ENCODE results near the gene MICAL3.
"Not testable (repeated sequence)": the region's sequence is repeated elsewhere in the genome, so short reads cannot be mapped to it uniquely, and the experiment has no call there.

Gene MICAL3

DNA sequence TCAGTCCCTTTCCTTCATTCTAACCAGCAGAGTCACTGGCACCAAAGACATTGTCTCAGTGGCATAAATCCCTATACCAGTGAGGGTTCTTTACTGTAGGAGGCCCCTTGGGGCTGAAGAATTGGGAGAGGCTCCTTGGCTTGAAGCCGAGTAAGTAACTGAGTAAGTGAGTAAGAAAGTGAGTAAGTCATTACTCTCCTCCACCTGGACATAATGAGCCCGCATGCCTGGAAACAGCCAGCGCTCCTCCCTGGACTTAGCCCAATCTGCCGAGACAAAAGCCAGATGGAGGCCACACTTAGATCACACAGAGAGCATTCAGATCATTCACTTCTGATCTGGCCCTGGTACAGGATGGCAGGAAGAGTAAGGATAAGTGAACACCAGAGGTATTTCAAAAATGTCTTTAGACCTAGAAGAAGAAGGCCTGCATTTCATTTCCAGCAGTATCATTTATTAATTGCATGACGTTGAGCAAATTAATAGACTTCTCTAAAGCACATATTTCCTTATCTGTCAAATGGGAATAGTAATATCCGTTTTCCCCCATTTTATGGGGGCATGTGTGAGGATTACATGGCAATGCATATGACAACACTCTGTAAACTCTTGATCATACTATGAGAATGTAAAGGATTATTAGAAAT is 8.2 kb upstream of the MICAL3 start:
- in situ Hi-C loops (cut with HindIII; ENCODE audit: low sequenced_read_pairs), result no loop called here

DNA sequence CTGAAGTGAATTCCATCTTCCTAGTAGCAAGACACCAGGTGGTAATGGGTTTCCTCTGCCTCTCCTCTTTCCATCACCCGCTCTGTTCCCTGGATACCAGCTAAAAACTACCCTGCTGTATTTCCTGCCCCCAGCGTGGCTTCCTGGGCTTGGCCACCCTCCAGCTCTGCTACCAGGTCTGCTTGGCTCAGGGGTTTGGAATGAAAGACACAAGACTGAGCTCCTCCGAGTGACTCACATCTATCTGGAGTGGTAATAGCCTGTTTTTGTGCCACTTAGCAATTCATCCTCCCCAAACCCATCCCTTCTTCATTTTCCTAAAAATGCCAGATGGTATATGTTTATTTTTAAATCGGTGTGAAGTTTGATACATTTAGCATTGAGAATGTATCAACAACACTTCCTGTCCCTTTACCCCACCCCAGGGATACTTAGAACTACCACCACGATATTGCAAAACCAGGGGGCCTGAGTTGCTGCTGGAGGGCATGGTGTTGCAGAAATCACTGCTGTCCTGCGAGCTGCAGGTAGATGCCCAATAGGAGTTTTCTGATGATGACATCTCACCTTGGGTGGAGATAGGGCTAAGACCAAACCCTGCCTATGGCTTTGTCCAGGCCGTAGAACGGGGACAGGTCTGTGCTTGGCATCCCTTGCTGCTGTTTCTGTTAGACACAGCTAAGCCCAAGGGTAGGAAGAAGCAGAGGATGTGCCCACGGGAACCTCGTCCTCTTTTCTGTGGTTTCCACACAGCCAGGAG is 7.5 kb upstream of the MICAL3 start:
- in situ Hi-C loops (cut with HindIII; ENCODE audit: low sequenced_read_pairs), result no loop called here

DNA sequence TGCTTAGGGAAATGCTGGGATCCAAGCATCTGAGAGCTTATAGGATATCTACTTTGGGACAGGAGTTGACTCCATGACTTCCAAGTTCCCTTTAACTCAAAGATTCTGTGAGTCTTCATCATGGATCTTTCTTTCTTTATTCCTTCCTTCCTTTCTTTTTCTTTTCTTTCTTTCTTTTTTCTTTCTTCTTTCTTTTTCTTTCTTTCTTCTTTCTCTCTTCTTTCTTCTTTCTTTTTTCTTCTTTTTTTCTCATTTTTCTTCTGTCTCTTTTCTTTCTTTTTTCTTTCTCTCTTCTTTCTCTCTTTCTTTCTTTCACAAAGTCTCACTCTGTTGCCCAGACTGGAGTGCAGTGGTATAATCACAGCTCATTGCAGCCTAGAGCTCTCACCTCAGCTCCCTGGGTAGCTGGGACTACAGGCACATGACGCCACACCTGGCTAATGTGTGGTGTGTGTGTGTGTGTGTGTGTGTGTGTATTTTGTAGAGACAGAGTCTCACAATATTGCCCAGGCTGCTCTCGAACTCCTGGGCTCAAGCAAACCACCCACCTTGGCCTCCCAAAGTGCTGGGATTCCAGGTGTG is 5.4 kb upstream of the MICAL3 start:
- in situ Hi-C loops (cut with HindIII; ENCODE audit: low sequenced_read_pairs), result no loop called here

DNA sequence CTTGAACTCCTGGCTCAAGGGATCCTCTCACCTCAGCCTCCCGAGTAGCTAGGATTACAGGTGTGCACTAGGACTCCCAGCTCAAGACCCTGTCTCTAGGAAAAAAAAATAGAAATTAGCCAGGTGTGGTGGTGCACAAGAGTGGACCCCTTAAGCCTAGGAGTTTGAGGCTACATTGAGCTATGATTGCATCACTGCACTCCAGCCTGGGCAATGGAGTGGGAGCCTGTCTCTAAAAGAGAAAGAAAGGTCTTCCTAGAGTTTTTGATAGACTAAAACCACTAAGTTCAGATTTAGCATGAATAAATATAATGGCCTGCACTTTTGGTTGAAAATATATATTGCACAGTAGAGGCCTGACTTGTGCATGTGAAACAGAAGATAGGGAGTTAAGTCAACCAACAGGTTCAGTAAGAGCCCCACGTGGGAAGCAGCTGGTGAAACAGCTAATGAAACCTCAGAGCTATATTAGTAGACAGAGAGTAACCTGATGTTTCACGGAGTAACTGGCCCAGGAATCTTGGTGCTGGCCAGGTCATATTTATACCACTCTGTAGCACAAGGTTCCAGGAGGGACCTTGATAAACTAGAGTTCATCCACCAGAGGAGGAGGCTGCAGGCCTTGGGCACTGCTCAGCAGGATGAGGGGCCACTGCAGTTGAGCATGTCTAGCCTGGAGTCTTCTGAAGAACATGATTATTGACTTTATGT is 4.6 kb upstream of the MICAL3 start:
- in situ Hi-C loops (cut with HindIII; ENCODE audit: low sequenced_read_pairs), result no loop called here

DNA sequence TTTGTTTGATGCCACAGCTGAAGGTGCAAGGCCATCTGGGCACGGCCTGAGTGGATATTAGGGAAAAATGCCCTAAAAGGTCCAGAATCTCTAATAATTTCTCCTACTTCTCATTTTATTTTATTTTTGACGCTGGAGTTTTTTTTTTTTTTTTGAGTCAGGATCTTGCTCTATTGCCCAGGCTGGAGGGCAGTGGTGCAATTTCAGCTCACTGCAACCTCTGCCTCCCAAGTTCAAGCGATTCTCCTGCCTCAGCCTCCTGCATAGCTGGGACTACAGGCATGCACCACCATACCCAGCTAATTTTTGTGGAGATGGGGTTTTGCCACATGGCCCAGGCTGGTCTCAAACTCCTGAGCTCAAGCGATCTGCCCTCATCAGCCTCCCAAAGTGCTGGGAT is 1.5 kb upstream of the MICAL3 start:
- in situ Hi-C loops (cut with HindIII; ENCODE audit: low sequenced_read_pairs), result not testable (repeated sequence)

DNA sequence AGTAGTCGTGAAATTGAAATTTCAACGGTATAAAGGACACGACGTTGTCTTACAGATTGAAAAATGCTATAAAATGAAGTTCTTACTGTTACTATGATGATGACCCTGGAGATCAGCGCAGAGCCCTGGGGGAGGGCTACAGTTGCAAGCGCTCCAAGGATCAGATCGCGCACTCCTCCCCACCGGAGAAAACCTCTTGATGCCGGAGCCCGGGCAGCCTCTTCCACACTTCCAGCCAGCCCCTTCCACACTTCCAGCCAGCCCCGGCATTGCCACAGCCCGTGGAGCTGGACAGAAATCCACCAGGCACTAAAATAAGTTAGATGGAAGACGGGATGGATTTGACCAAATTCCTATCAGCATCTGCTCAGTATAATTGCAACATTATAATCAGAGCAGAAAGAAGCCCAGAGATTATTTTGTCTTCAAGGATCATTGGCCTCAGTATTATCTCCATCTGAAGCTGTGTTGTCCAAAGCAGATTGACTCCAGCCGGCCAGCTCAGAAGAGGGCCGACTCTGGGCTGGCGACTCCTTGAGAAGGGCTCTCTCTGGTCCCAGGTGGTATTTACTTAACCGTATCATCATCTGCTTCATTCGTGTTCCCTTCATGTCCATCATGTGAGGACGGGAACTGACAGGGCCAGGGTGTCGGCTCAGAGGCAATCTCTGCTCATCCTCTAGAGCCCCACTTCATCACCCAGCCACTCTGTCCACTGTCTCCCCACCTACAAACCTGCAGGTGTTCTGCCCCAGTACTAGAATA is 777 bp upstream of the MICAL3 start:
- in situ Hi-C loops (cut with HindIII; ENCODE audit: low sequenced_read_pairs), result no loop called here

DNA sequence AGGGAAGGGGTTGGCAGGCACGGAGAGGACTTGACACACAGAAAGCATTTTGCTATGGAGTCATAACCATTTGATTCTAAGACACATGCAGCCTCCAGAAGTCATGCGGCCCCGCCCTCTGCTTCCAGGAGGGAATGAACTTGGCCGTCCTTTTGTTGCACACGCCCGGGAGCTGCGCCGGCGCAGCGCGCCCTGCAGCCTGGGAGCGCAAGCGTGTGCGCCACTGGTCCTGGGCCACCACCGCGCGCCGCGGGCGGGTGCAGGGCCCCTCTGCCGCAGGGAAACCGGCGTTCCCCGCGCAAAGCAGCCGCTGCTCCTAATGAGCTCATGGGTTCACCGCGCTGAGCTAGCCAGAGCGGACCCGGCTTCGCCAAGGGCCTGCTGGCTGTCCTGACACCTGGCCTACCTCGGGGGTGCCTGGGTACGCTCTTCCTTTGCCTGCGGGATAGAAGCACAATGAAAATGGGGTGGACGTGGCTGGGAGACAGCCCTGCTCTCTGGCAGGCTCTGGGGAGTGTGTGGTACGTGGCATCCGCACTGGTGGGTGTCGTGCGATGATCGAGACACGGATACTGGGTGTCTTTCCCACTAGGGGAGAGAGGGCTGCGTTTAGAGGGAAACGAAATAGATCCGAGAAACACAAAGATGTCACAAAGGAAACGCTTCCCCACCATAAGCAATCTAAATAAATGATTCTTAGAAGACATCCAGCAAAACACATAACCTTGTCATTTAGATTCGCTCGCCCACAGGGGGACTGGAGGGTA is 669 bp downstream of the MICAL3 start:
- in situ Hi-C loops (cut with HindIII; ENCODE audit: low sequenced_read_pairs), result no loop called here

DNA sequence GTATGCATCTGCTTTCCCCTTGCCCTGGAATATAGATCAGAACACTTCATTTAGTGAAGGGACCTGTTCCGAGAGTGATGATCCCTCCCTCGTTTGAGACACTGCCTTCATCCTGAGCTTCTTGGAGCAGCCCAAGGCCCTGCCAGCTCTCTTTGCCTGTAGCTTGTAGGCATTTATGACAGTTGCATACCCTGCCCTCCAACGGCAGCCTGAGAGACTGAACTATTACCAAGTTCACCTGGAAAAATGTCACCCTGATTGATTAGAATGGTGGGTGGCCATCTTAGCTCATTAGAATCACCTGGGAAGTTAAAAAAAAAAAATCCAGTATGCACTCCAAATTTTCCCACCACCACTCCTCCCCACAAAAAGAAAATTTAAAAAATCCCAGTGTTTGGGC is 1.5 kb downstream of the MICAL3 start:
- in situ Hi-C loops (cut with HindIII; ENCODE audit: low sequenced_read_pairs), result no loop called here

DNA sequence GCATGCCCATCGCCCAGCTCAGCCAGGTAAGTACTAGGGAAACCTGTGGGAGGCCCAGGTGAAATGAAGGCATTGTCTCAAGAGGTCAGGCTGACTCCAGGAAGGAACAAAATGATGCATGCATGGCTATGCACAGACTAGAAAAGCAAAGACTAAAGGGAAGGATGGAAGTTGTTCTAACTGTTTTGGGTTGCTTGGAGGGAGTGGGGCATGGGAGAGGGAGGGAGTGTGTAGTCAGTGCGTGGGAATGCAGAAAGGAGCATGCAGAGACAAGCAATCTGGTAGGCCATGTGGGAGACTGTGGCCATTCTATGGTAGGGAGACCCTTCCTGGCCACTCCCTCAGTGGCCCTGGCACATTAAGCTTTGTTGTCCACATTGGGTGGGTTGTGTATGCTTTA is 2.9 kb downstream of the MICAL3 start:
- in situ Hi-C loops (cut with HindIII; ENCODE audit: low sequenced_read_pairs), result no loop called here

DNA sequence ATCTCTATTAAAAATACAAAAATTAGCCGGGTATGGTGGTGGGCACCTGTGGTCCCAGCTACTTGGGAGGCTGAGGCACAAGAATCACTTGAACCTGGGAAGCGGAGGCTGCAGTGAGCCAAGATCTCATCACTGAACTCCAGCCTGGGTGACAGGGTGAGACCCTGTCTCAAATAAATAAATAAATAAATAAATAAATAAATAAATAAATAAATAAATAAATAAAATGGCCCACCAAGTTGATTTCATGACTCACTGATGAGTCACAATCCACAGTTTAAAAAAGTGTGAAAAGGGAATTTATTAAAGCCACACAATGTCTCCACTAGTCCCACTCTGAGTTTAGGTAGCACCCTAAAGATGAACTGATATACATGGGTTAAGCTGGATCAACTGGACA is 3.6 kb downstream of the MICAL3 start:
- in situ Hi-C loops (cut with HindIII; ENCODE audit: low sequenced_read_pairs), result not testable (repeated sequence)

DNA sequence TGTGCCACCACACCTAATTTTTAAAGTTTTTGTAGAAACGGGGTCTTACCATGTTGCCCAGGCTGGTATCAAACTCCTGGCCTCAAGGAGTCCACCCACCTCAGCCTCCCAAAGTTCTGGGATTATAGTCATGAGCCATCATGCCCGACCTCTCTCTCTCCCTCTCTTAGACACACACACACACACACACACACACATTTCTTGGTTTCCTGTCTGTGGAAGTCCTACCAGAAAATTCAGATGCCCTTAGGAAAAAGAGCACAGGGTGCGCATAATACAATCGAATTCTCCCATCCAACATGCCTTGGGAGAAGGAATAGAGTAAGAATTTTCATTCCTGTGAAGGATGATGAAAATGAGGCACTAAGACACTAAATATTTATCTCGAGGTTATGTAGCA is 10.4 kb downstream of the MICAL3 start:
- in situ Hi-C loops (cut with HindIII; ENCODE audit: low sequenced_read_pairs), result no loop called here

DNA sequence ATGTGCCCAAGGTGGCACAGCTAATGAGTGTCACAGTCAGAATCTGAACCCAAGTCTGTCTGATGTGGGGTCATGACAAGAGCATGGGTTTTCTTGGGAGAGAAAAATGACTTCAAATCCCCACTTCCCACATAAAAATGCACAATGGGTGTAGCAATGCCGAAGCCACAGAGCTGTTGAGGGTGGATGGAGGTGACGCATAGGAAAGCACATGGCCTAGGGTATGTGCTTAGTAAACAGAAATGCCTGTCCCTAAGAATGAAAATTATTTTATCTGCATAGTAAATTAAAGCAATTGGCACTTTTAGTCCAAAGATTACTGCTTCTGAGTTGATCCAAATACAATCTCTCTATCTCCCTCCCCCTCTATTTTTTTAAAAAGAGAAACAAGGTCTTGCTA is 10.9 kb downstream of the MICAL3 start:
- in situ Hi-C loops (cut with HindIII; ENCODE audit: low sequenced_read_pairs), result no loop called here

DNA sequence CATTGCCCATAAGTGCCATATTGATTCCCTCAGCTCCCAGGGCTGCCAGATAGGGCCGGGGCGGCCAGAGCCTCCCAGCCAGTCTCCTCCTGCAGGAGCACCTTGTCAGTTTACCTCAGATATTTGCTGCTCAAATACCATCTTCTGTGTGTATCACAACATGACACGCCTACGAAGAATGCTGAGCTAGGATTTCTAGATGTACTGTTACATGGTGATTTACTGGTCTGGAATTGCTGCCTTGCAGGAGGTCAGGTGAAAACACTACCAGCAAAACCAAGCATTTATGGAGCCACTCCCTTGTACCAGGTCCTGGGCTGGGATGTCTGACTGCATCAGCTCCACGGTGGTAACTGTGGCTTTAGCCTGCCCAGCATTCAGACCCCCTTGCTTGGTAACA is 11.8 kb downstream of the MICAL3 start:
- in situ Hi-C loops (cut with HindIII; ENCODE audit: low sequenced_read_pairs), result no loop called here

DNA sequence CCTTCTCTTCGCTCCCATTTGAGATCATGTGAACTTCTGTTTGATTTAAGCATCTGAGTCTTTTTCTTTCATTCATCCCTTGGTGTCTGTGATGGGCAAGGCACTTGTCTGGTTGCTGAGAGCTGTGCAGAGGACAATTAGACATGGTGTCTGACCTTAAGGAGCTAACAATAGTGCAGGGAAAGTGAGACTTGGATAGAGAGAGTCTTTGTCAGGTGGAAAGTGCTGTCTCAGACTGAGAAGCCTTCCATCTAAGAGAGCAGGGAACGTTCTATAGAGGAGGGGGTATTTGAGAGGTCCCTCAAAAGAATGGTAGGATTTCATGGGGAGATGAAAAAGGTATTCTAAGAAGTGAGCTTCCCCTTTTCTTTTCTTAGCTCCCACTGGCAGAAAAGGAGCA is 14.1 kb downstream of the MICAL3 start:
- in situ Hi-C loops (cut with HindIII; ENCODE audit: low sequenced_read_pairs), result no loop called here

DNA sequence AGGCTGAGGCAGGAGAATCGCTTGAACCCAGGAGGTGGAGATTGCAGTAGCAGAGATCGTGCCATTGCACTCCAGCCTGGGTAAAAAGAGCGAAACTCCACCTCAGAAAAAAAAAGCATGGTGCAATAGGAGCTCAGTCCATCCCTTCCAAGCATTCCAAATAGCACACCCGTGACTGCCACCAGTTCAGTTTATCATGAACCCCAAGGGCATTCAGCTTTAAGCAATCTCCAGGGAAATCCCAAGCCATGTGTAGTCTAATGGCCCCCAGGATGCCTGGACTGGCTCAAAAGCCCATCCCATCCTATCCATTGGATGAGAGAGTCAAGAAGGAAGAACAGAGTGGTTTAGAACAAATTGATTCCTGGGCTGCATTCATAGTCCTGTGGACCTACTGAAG is 16.2 kb downstream of the MICAL3 start:
- in situ Hi-C loops (cut with HindIII; ENCODE audit: low sequenced_read_pairs), result no loop called here

DNA sequence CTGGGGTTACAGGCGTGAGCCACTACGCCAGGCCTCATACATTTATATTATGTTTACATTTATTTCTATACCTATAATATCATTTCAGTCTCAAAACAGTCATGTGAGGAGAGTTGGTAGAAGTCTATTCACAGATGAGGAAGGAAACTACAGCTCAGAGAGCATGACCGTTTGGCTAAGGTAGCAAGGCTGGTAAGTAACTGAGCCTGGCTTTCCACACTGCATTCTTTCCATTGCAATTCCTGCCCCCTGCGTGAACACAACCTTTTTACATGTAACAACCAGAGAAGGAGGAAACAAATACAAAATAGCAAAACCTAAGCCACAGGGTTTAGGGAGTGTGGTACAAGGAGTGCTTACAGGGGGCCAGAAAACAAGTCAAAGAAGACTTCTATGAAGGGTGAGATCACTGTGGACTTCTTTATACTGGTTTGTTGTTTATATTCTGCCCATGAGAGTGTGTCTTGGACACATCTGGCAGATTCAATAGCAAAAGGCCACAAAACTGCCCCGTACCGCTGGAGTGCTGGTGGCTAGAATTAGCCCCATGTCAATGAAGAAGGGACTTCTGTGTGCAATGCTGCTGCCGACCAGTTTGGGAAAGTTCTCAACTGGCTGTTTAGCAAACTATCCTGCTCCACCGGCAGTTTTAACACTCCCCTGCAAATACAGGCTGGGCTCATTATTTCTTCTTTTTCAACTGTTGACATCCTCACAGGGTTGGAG is 19.0 kb downstream of the MICAL3 start:
- in situ Hi-C loops (cut with HindIII; ENCODE audit: low sequenced_read_pairs), result no loop called here

DNA sequence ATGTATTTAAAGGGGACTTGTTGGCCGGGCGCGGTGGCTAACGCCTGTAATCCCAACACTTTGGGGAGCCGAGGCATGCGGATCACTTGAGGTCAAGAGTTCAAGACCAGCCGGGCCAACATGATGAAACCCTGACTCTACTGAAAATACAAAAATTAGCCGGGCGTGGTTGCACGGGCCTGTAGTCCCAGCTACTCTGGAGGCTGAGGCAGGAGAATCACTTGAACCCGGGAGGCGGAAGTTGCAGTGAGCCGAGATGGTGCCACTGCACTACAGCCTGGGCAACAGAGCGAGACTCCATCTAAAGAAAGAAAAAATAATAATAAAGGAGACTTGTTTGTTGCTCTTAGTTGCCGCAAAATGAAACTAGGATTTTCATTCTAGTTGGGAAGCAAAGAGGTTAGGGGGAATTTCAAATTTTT is 22.5 kb downstream of the MICAL3 start:
- in situ Hi-C loops (cut with HindIII; ENCODE audit: low sequenced_read_pairs), result not testable (repeated sequence)

DNA sequence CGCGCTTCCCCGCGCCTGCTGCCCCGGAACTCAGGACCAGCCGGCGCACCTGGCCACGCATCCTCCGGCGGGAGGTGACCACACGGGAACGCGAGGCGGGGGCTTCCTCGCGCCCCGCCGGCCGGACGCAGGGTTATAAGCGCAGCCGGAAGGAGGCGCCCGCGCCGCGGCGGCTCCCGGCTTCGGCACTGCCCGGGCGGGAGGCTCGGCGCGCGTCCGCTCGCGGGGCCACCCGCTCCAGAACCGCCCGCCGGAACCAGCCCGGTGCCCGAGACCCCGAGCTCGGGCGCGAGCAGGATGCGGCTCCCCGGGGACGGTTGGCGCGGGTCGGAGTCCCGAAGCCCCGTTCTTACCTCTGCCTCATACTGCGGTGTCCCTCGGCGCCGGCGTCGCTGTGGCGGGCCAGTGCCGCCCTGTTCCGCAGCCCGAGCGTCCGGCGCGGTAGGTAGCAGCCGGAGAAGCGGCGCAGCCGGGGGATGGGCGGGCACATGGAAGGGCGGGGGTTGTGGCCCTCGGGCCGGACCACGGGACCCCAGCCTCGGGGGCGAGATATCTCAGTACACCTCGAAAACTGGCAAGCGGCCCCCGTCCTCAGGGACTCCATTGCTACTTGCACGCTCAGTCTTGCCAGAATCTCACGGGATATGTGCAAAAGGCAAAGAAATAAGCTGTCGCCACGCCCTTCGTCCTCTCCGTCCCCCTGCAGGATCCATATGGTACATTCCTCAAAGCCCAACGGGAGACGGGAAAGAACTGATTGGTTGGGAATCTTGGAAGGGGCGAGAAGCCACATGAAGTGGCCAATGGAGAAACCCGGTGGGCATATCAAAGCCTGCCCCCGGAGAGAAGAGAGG is 23.1 kb downstream of the MICAL3 start:
- in situ Hi-C loops (cut with HindIII; ENCODE audit: low sequenced_read_pairs), result no loop called here
